H1 (cell line): ENCODE results near the gene TMCC3. TPM values are rescaled to one million over a fixed set of nuclear protein-coding genes. Genes with fewer than 3 reads are reported as not detected.

Experiments used
- CTCF ChIA-PET: fragments of 300-600 bp; sonication (Branson Sonifier 250); formaldehyde crosslinking; loops from one replicate; lab custom pipeline; 2021; ENCODE audit not compliant: partially characterized antibody; lab: Charles Lee
- POLR2A ChIA-PET: fragments of 300-600 bp; sonication (Branson Sonifier 250); formaldehyde crosslinking; loops from one replicate; lab custom pipeline; 2021; ENCODE audit warnings: inconsistent platforms; ENCODE audit not compliant: partially characterized antibody; lab: Charles Lee
- DNase-seq, 2 experiments: peaks; one replicate each; pipeline versions ENCODE4 v3.0.0 to v3.0.0-alpha.2; 2010 to 2022; ENCODE audit warnings: low spot score in 2 of 2, low read depth in 1 of 2, mixed read lengths in 1 of 2
- FAIRE-seq: peaks from 2 replicates; lab custom pipeline; 2011; peaks lifted over from hg19 to GRCh38; lab: Jason Lieb, UNC
- H2AFZ ChIP-seq: 2 replicates; pipeline ENCODE4 v1.8.1; 2012; ENCODE audit warnings: low read length, inconsistent platforms
- H2AK5ac ChIP-seq: 2 replicates; pipeline ENCODE4 v1.6.1; 2013; ENCODE audit warnings: low read depth, low read length
- H2BK120ac ChIP-seq: replicated peaks from 2 replicates; pipeline ENCODE3; 2013; ENCODE audit warnings: low read depth, low read length, inconsistent platforms
- H2BK12ac ChIP-seq: 2 replicates; pipeline ENCODE4 v1.6.1; 2013; ENCODE audit warnings: low read depth, low read length
- H2BK15ac ChIP-seq: 2 replicates; pipeline ENCODE4 v1.6.1; 2013; ENCODE audit warnings: low read length
- H2BK20ac ChIP-seq: 2 replicates; pipeline ENCODE4 v1.6.1; 2013; ENCODE audit warnings: low read length
- H2BK5ac ChIP-seq: 2 replicates; pipeline ENCODE4 v1.6.1; 2013; ENCODE audit warnings: low read depth, low read length
- H3K14ac ChIP-seq: 2 replicates; pipeline ENCODE4 v1.6.1; 2013; ENCODE audit warnings: inconsistent platforms; ENCODE audit not compliant: insufficient read length
- H3K18ac ChIP-seq: 2 replicates; pipeline ENCODE4 v1.6.1; 2013; ENCODE audit warnings: low read length; ENCODE audit errors: extremely low read depth
- H3K23ac ChIP-seq: 2 replicates; pipeline ENCODE4 v1.6.1; 2013; ENCODE audit warnings: inconsistent platforms; ENCODE audit not compliant: insufficient read length
- H3K23me2 ChIP-seq: 2 replicates; pipeline ENCODE4 v1.6.1; 2013; ENCODE audit warnings: low read depth, low read length
- H3K27ac ChIP-seq: 2 replicates; pipeline ENCODE4 v1.6.1; 2011; ENCODE audit warnings: low read depth, low read length, inconsistent platforms
- H3K27me3 ChIP-seq, 4 experiments: replicated peaks in 1 of 4; 1 replicate in 1 of 4; 2 replicates in 3 of 4; pipeline versions ENCODE4 v1.6.1 to v1.8.1; 2011 to 2013; ENCODE audit warnings: low read length in 3 of 4, mild to moderate bottlenecking in 3 of 4, inconsistent platforms in 2 of 4, mixed read lengths in 2 of 4, moderate library complexity in 1 of 4; ENCODE audit not compliant: control insufficient read depth in 3 of 4, insufficient read depth in 3 of 4; ENCODE audit errors: extremely low read depth in 1 of 4
- H3K36me3 ChIP-seq, 4 experiments: 2 replicates each; pipeline versions ENCODE4 v1.6.1 to v1.8.1; 2011 to 2013; ENCODE audit warnings: mild to moderate bottlenecking in 4 of 4, low read length in 3 of 4, moderate library complexity in 2 of 4, control low read depth in 1 of 4, inconsistent platforms in 1 of 4; ENCODE audit not compliant: insufficient read depth in 4 of 4, control insufficient read depth in 2 of 4
- H3K4ac ChIP-seq: replicated peaks from 2 replicates; pipeline ENCODE3; 2013; ENCODE audit warnings: low read length, low read depth, mixed read lengths, inconsistent platforms; ENCODE audit not compliant: insufficient read length
- H3K4me1 ChIP-seq, 4 experiments: replicated peaks in 1 of 4; 1 replicate in 1 of 4; 2 replicates in 3 of 4; pipeline versions ENCODE4 v1.6.1 to v1.8.1; 2011 to 2013; ENCODE audit warnings: low read length in 3 of 4, inconsistent platforms in 2 of 4, mixed read lengths in 1 of 4; ENCODE audit not compliant: insufficient read depth in 4 of 4, control insufficient read depth in 3 of 4
- H3K4me2 ChIP-seq, 2 experiments: 2 replicates each; pipeline versions ENCODE4 v1.6.1 to v1.8.1; 2011 to 2013; ENCODE audit warnings: low read depth in 2 of 2, low read length in 2 of 2, control low read depth in 1 of 2, inconsistent platforms in 1 of 2, mild to moderate bottlenecking in 1 of 2; ENCODE audit not compliant: insufficient read depth in 1 of 2
- H3K4me3 ChIP-seq, 4 experiments: fragments of 200-600, 300-600 bp in 1 of 4; sonication (generic), shearing (Covaris generic), sonication (Bioruptor Twin) in 1 of 4; 2 replicates each; pipeline versions ENCODE4 v1.5.1 to v1.8.1; 2011 to 2016; ENCODE audit warnings: low read length in 4 of 4, low read depth in 3 of 4, control low read depth in 2 of 4, inconsistent platforms in 2 of 4, mild to moderate bottlenecking in 2 of 4, mixed read lengths in 1 of 4, moderate library complexity in 1 of 4; ENCODE audit not compliant: insufficient read depth in 2 of 4; ENCODE audit errors: extremely low read depth in 1 of 4
- H3K56ac ChIP-seq: replicated peaks from 2 replicates; pipeline ENCODE3; 2013; ENCODE audit warnings: low read depth, mild to moderate bottlenecking, mixed read lengths, low read length, inconsistent platforms; ENCODE audit not compliant: insufficient read length
- H3K79me1 ChIP-seq: 2 replicates; pipeline ENCODE4 v1.6.1; 2013; ENCODE audit warnings: low read depth, low read length, control low read depth
- H3K79me2 ChIP-seq, 2 experiments: 2 replicates each; pipeline versions ENCODE4 v1.6.1 to v1.8.1; 2012 to 2013; ENCODE audit warnings: low read length in 2 of 2, mild to moderate bottlenecking in 2 of 2, inconsistent platforms in 1 of 2; ENCODE audit not compliant: insufficient read depth in 2 of 2, control insufficient read depth in 1 of 2
- H3K9ac ChIP-seq, 4 experiments: replicated peaks in 1 of 4; 1 replicate in 1 of 4; 2 replicates in 3 of 4; pipeline versions ENCODE4 v1.6.1 to v1.8.1; 2011 to 2013; ENCODE audit warnings: low read depth in 3 of 4, low read length in 3 of 4, control low read depth in 2 of 4, mild to moderate bottlenecking in 2 of 4, moderate library complexity in 2 of 4, inconsistent platforms in 1 of 4; ENCODE audit errors: extremely low read depth in 1 of 4
- H3K9me3 ChIP-seq, 2 experiments: 2 replicates each; pipeline versions ENCODE4 v1.6.1 to v1.8.1; 2012 to 2013; ENCODE audit warnings: mild to moderate bottlenecking in 2 of 2, moderate library complexity in 2 of 2, control low read depth in 1 of 2, inconsistent platforms in 1 of 2, low read depth in 1 of 2, low read length in 1 of 2, mixed read lengths in 1 of 2; ENCODE audit not compliant: insufficient read depth in 2 of 2
- H4K20me1 ChIP-seq, 2 experiments: replicated peaks in 1 of 2; 2 replicates each; pipeline versions ENCODE3 to v1.8.1; 2011 to 2013; ENCODE audit warnings: inconsistent platforms in 2 of 2, low read length in 2 of 2, mild to moderate bottlenecking in 1 of 2; ENCODE audit not compliant: insufficient read depth in 2 of 2, control insufficient read depth in 1 of 2
- H4K5ac ChIP-seq: 2 replicates; pipeline ENCODE4 v1.6.1; 2013; ENCODE audit warnings: low read length, low read depth, mixed read lengths, inconsistent platforms; ENCODE audit not compliant: insufficient read length
- H4K8ac ChIP-seq: 2 replicates; pipeline ENCODE4 v1.8.0; 2013; ENCODE audit warnings: mild to moderate bottlenecking, moderate library complexity, low read length, inconsistent platforms; ENCODE audit not compliant: insufficient read depth; ENCODE audit errors: extremely low read depth
- H4K91ac ChIP-seq: replicated peaks from 2 replicates; pipeline ENCODE3; 2013; ENCODE audit warnings: low read length, mixed read lengths, inconsistent platforms; ENCODE audit not compliant: insufficient read length
- EP300 ChIP-seq, 2 experiments: IDR thresholded peaks; 1 replicate in 1 of 2; 2 replicates in 1 of 2; pipeline ENCODE4 v1.6.1; 2011 to 2012; ENCODE audit warnings: low read depth in 2 of 2, low read length in 2 of 2, mild to moderate bottlenecking in 2 of 2, borderline replicate concordance in 1 of 2, inconsistent platforms in 1 of 2, moderate library complexity in 1 of 2
- GABPA ChIP-seq: IDR thresholded peaks from 2 replicates; pipeline ENCODE4 v1.6.1; 2011; ENCODE audit warnings: mild to moderate bottlenecking, low read length, moderate library complexity, borderline replicate concordance; ENCODE audit not compliant: insufficient read depth
- JUN ChIP-seq: IDR thresholded peaks from 2 replicates; pipeline ENCODE4 v1.6.1; 2011; ENCODE audit warnings: low read depth, mild to moderate bottlenecking, improper control_type of control experiment, low read length
- NANOG ChIP-seq: IDR thresholded peaks from 2 replicates; pipeline ENCODE4 v1.6.1; 2011; ENCODE audit warnings: low read length, low read depth, mild to moderate bottlenecking, inconsistent platforms; ENCODE audit not compliant: insufficient read depth, poor library complexity, severe bottlenecking
- RAD21 ChIP-seq, 2 experiments: IDR thresholded peaks in 1 of 2; conservative IDR thresholded peaks in 1 of 2; 2 replicates each; pipeline ENCODE4 v1.6.1; 2011; ENCODE audit warnings: low read depth in 2 of 2, low read length in 2 of 2, improper control_type of control experiment in 1 of 2, inconsistent platforms in 1 of 2, mild to moderate bottlenecking in 1 of 2, moderate library complexity in 1 of 2
- RBBP5 ChIP-seq: IDR thresholded peaks from 2 replicates; pipeline ENCODE4 v1.7.1; 2012; ENCODE audit warnings: low read depth, mild to moderate bottlenecking, inconsistent platforms, low read length, moderate library complexity, borderline replicate concordance
- SAP30 ChIP-seq: fragments of 300-600 bp; sonication (generic); IDR thresholded peaks from 2 replicates; pipeline ENCODE4 v1.7.1; 2012; ENCODE audit warnings: low read length, moderate library complexity, mild to moderate bottlenecking, inconsistent platforms; ENCODE audit not compliant: insufficient read depth, insufficient replicate concordance
- SIX5 ChIP-seq: IDR thresholded peaks from 2 replicates; pipeline ENCODE4 v1.6.1; 2011; ENCODE audit warnings: mild to moderate bottlenecking, low read depth, low read length
- SRF ChIP-seq: IDR thresholded peaks from 2 replicates; pipeline ENCODE4 v1.6.1; 2011; ENCODE audit warnings: mild to moderate bottlenecking, low read depth, low read length, moderate library complexity
- TAF1 ChIP-seq: IDR thresholded peaks from 2 replicates; pipeline ENCODE4 v1.6.1; 2011; ENCODE audit warnings: mild to moderate bottlenecking, low read depth, low read length
- WGBS, 2 experiments: shearing (Covaris generic) in 1 of 2; methylation state at CpG; one replicate each; pipeline versions ENCODE4 v1.1.6 to v1.1.7; 2013 to 2015; ENCODE audit warnings: low lambda C conversion rate in 2 of 2, mixed read lengths in 2 of 2, inconsistent platforms in 1 of 2, low coverage in 1 of 2, missing lambda C conversion rate in 1 of 2; ENCODE audit not compliant: insufficient replicate concordance in 2 of 2, insufficient coverage in 1 of 2, insufficient read length in 1 of 2; ENCODE audit errors: extremely low coverage in 1 of 2, missing lambda C conversion rate in 1 of 2; 5-methylcytosine and 5-hydroxymethylcytosine counted together
- polyA plus RNA-seq, 7 experiments: library from polyadenylated mRNA; depleted of rRNA in 3 of 7; stranded (reverse) in 5 of 7; unstranded in 2 of 7; fragments of >200 nt in 5 of 7; fragments of 200-250 nt in 2 of 7; gene quantifications; 1 replicate in 5 of 7; 2 replicates in 1 of 7; 4 replicates in 1 of 7; pipeline versions ENCODE4 v1.2.1 to v1.2.3, GENCODE V29; 2011 to 2013; ENCODE audit warnings: missing spikeins in 2 of 7, mixed read lengths in 2 of 7
- total RNA-seq: library from RNA; stranded (reverse); fragmentation: NEBNext Ultra II Directional; extraction: Animal tissue kit (Norgen Biotek cat#: 25700); gene quantifications from 2 replicates; pipeline ENCODE4 v1.2.1, GENCODE V29; 2021
- TF ChIP-seq, protein P1 (sequence below): IDR thresholded peaks from 2 replicates; pipeline ENCODE4 v1.6.1; 2012; ENCODE audit warnings: low read length, inconsistent platforms

Gene TMCC3
- total and polyA plus RNA-seq, 2 of the 8 experiments (the other 6 are each of a cell fraction or from before 2014, with no cell fraction given), result 1.7 to 4.1 TPM

DNA sequence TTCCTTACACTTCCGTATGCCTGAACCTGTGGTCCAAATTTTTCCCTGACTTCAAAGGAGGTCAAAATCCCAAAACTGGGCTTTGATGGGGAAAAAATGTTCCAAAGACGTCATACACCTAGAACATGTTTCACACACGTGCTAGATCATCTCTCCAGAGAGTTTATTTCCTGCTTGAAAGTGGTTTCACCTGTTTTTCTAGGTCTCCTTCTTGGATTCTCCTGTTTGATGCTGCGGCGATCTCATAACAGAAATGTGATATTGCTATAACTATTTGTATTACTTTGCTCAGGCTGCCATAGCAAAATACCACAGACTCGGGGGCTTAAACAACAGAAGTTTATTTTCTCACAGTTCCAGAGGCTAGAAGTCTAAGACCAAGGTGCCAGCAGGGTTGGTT, 19.7 kb upstream of the TMCC3 start:
- Histone ChIP-seq H2BK20ac (no peak overlapping the region), H3K4me1 (peaks cover 0 to 4% (median 0%) of the 10 kb centered on the region in 4 experiments; a peak in 1 of 7 replicates), H2BK15ac (no peak overlapping the region), H3K27ac (no peak overlapping the region), H3K23ac (no peak overlapping the region), H3K79me1 (no peaks in the 10 kb centered on the region), H3K4me2 (no peak overlapping the region), H3K56ac (no peak overlapping the region), H3K79me2 (no peaks in the 10 kb centered on the region), H3K23me2 (no peaks in the 10 kb centered on the region), H3K9me3 (no peaks in the 10 kb centered on the region), H2AFZ (no peak overlapping the region; the same call in 1 of the 2 replicates), H4K5ac (no peak overlapping the region), H4K91ac (no peak overlapping the region), H3K18ac (no peak overlapping the region), H2BK5ac (no peak overlapping the region), H4K8ac (no peak overlapping the region), H2BK12ac (no peak overlapping the region), H3K36me3 (no peaks in the 10 kb centered on the region), H3K4me3 (no peak overlapping the region), H3K4ac (no peak overlapping the region), H4K20me1 (no peaks in the 10 kb centered on the region), H3K14ac (no peak overlapping the region), H3K27me3 (no peaks in the 10 kb centered on the region), H3K9ac (no peak overlapping the region), H2BK120ac (no peak overlapping the region), H2AK5ac (no peak overlapping the region)
- DNase-seq, result no peak
- no peak for FAIRE-seq
- ChIA-PET POLR2A (no interaction called here), CTCF (interaction anchor here (0.6 to 0.7 kb wide), 2 partner anchors 9 to 20 kb away, joined by 3 read pairs; no protein-coding TSS in a partner anchor)
- no peak for TF ChIP-seq SRF
- TF ChIP-seq JUN, result no peak
- no peak for TF ChIP-seq RBBP5
- no peak for TF ChIP-seq SAP30
- TF ChIP-seq, protein P1, sequence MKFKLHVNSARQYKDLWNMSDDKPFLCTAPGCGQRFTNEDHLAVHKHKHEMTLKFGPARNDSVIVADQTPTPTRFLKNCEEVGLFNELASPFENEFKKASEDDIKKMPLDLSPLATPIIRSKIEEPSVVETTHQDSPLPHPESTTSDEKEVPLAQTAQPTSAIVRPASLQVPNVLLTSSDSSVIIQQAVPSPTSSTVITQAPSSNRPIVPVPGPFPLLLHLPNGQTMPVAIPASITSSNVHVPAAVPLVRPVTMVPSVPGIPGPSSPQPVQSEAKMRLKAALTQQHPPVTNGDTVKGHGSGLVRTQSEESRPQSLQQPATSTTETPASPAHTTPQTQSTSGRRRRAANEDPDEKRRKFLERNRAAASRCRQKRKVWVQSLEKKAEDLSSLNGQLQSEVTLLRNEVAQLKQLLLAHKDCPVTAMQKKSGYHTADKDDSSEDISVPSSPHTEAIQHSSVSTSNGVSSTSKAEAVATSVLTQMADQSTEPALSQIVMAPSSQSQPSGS, result no peak
- no peak for TF ChIP-seq RAD21 (IDR thresholded peaks at IDR 0.05 in 1 of 2, conservative IDR thresholded peaks at IDR 0.05 in 1 of 2; ENCODE audit: low read depth in 2 of 2, low read length in 2 of 2)
- no peak for TF ChIP-seq NANOG
- TF ChIP-seq EP300 (IDR thresholded peaks at IDR 0.05; ENCODE audit: borderline replicate concordance in 1 of 2, low read depth in 2 of 2, low read length in 2 of 2), result no peak
- no peak for TF ChIP-seq TAF1
- no peak for TF ChIP-seq GABPA
- TF ChIP-seq SIX5, result no peak
- WGBS, 2 experiments, result 91% methylated on average over 6 of the region's 6 CpGs; no CpG with 5 or more reads in 1 of the 2 experiments
